Stimulated activated CD4-positive, alpha-beta T cell treated with anti-CD3 and anti-CD28 coated beads, Interleukin-2, amount 100 ng/mL, for 24 hours (primary cell): ENCODE results near the gene MTX1.
"Not testable (repeated sequence)": the region's sequence is repeated elsewhere in the genome, so short reads cannot be mapped to it uniquely, and the experiment has no call there.

Experiments used
- DNase-seq, 2 donors: peaks; one replicate each; pipeline ENCODE4 v3.0.0-alpha.2; 2020

Gene MTX1

DNA sequence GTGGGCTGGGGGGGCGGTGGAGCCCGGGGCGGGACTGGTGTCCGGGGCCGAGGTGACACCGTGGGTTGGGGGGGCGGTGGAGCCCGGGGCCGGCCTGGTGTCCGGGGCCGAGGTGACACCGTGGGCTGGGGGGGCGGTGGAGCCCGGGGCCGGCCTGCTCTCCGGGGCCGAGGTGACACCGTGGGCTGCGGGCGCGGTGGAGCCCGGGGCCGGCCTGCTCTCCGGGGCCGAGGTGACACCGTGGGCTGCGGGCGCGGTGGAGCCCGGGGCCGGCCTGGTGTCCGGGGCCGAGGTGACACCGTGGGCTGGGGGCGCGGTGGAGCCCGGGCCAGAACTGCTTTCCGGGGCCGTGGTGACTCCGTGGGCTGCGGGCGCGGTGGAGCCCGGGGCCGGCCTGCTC is 18.6 kb upstream of the MTX1 start:
- not testable (repeated sequence) for DNase-seq

- DNase-seq, result no peak
These were observed 16.6 kb upstream of the MTX1 start for GRCh38 chr1:155191904-155192303.

- DNase-seq, result no peak
These were observed 15.9 kb upstream of the MTX1 start for GRCh38 chr1:155192346-155193274.

- DNase-seq, result peak; percentile 82 to 88
These were observed 15.1 kb upstream of the MTX1 start for GRCh38 chr1:155193275-155193990.

DNA sequence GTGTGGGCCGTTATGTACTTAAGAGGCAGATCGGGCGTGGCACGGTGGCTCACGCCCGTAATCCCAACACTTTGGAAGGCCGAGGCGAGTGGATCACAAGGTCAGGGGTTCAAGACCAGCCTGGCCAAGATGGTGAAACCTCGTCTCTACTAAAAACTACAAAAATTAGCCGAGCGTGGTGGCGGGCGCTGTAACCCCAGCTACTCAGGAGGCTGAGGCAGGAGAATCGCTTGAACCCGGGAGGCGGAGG is 14.6 kb upstream of the MTX1 start:
- not testable (repeated sequence) for DNase-seq

DNA sequence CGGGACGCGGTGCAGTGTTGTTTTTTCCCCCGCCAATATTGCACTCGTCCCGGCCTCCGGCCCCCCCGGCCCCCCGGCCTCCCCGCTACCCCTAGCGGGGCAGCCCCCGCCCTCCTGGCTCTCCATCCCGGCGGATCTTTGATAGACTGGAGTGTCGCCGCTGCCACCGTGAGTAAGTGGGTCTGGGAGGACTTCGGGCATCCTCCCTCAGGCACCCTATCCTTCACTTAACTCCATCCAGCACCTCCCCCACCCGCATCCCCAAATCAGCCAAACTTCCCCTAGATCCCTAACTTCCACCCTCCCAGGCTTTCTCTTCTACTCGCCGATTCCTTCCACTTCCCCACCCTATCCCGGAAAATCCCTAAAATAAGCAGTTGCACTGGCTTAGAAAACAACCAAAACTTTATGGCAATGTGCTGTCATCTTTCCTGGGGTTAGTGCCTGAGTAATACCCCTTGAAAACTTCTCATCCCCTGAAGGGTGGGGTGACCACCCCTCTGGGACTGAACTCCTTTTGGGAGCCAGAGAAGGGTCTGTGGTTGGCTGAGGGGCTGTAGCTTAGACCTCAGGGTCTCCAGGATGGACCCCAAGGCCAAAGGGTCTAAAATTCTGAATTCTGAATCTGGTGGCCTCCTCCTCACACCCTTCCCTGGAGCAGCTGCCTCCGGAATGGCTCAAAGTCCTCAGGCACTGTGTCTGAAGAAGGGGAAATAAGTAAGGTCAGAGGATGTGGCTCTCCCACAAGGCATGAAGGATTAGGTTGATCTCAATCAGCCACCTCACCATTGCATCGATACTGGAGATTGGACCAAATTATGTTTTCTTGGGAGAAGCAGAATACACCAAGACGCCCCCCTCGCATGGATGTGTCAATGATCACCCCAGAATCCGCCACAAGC is 13.0 kb upstream of the MTX1 start:
- no peak for DNase-seq

DNA sequence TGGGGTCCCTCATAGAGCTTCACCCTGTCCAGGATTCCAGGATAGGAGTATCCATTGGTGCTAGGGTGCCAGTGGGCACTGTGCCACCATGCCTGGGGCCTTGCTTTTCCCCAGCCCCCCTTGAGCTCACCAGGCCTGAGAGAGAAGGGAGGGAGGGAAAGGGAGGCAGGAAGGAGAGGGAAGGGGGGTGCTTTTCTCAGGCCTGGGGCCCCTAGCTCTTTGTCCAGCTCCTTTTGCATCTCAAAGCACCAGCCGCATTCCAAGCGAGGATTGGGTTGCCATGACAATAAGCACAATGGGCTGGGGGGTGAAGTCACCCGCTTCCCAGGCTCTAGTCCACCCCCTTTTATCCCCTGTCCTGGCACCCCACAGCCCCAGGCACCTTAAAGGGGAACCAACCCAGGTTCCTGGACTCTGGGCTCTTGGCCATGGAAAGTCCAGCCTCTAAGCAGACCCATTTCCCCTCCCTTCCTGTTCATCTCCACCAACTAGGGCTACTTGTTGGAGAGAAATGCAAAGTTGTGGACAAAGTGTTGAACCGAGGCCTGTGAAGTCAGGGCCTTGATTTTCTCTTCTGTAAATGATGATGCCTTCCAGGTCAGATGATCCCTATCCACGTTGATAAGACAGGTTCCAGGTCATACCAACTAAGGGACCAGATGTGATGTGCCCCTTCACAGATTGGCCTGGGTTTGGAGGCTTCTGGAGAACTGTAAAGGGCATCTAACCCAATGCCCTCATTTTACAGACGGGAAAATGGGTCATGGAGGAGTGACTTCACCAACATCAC is 12.2 kb upstream of the MTX1 start:
- no peak for DNase-seq

DNA sequence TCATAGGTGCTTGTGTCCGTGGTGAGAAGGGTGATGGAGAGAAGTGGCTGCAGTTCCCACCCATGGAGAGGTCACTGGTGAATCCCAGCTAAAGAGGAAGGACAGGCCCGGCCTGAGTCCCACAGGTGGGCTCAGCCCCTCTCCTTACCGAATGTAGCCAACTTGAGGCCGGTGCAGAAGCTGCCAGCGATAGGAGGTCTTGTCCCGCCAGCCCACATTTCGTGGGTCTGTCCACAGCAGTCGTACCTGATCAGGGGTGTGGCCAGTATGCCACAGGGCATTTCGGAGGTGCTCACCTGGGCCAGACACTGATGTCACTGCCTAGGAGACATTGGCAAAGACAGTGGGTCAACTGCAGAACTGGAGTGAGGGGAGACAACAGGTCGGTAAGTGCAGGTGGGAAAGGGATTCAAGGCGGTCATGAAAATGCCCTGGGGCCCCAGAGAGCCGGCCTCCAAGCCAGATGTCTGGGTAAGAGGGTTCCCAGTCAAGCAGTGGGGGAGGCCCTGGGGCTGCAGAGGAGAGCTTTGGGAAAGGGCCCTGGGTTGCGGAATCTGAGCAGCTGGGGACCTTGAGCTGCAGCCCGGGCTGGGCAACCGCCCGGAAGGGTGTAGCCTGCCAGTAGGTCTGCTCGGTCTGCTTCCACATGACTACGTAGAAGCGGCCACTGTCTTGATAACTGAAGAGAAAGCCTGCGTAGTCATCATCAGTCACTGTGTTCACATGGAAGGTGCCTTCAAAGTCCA is 11.4 kb upstream of the MTX1 start:
- no peak for DNase-seq

DNA sequence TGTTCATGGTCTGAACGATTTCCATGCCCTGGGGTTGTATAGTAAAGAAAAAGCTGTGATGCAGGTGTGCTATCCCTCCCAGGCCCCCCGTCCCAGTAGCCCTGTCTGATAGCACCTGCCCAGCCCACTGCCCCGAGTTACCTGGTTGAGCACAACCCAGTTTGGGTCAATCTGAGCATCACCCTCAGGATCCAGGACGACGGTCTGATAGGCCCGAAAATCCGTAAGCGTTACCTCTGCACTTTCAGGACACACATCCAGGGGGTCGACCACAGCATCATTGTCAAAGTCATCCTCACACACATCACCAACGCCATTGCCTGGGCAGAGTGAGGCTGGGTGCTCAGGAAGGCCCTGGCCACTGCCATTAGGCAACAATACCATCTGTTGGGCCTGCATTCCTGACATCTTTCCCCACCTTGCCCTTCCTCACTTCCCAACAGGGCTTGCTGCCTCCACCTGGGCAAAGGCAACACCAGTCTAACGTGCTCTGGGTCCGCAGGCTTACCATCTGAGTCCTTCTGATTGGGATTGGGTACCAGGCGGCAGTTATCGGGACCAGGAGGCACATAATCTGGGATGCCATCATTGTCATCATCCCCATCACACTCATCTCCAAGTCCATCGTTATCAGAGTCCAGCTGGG is 10.5 kb upstream of the MTX1 start:
- DNase-seq, result no peak

GRCh38 chr1:155198547-155198906 is 10.0 kb upstream of the MTX1 start:
- no peak for DNase-seq

DNA sequence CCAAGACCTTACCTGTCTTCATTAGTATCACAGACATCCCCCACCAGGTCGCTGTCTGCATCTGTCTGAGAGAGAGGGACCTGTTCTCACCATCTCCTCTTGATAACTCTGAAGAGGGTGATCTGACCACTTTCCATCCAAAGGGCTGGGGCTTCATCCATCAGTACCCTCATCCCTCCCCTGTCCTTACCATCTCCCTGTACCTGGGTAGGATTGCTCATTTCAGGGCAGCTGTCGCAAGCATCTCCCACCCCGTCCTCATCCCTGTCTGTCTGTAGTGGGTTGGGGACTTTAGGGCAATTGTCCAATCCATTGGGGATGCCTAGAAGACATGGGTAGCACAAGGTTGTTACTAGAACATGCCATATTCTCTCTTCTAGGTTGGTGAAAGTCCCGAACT is 8.7 kb upstream of the MTX1 start:
- DNase-seq, result no peak

DNA sequence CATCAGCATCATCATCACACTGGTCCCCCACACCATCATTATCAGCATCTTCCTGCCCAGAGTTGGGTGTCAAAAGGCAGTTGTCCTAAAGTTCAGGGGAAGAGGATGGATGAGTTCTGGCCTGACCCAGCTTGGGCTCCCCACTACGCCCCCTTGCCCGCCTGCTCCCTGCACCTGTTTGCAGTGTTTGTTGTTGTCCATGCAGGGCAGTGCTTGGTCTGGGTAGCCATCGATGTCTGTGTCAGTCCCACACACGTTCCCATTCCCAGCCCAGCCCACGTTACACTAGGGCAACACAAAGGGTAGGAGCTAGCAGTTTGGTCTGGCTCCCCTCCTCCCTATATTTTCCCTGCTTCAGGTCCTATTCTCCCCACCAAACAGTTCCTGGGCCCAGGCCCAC is 7.6 kb upstream of the MTX1 start:
- no peak for DNase-seq

- DNase-seq, result no peak
These were observed 6.3 kb upstream of the MTX1 start for GRCh38 chr1:155202198-155202597.

DNA sequence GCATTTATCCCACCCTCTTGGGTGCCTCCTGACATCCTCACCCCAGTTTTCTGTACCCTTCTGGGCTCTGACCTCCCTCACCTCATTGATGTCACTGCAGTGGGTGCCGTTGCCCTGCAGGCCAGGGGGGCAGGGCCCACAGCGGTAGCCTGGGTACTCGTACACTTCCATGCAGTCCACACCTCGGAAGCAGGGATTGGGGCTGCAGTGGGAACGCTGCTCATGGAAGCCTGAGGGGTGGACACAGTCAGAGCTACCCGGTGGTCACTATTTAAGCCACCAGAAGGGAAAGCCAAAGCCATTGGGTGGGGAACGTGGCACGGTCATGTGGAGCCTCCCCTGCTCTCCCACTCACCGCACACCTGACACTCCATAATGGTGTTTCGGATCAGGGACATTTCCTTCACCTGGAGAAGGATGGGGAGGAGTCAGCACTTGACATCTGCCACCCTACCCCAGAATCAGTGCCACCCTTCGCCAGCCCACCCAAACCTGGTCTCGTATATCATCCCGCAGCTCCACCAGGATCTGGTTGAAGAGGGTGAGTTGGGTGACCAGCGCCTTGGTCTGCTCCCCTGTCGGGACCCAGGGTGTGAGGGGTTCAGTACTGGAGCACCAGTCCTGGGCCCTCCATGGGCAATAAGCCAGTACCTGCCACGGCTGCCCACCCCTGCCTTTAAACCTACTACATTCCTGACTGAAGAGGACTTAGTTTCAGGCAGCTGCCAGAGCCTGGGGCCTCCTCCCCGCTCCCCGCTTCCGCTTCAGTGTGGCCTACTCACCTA is 5.6 kb upstream of the MTX1 start:
- no peak for DNase-seq

DNA sequence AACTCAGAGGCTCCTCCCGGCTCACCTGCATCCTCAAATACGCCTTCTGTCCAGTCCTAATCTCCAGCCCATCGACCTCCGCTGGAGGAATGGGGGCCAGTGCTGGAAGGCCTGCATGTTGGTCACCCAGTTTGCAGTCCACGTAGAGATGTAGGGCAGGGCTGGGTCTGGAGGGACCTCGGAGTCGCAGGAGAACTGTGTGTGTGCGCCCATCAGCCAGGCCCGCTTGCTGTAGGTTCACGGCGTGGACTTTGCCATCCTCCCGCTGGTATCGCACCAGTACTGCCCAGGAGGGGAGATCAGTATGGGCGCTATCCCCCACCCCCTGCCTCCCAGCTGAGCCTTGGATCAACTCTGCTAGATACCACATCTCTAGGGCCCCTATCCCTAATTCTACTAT is 3.5 kb upstream of the MTX1 start:
- DNase-seq, result no peak

DNA sequence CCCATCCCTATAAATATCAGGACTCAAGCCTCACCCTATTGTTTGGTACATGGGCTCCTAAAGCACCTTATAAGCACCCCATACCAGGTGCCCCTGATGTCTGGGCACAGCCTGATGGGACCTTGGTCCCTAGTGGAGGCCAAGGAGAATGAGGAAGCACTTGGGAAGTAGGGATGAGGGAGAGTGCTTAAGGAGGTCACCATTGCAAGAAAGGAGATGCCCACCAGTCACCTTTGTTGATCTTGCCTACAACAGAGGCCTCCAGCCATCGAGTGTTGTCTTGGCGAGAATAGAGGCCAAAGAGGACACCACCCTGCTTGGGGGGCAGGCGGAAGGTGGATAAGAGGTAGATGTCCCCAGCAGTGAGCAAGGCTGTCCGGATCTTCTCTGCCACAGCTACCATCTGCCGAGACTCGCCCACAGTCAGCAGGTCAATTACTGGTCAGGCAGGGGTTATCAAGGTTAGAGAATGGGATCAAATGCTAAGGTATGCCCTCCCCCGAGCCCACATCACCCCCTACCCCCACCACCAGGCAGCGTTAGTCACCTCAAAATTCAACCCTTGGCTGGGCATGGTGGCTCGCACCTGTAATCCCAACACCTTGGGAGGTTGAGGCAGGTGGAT is 2.4 kb upstream of the MTX1 start:
- DNase-seq, result no peak

- peak; percentile 95 for DNase-seq
These were observed 1.3 kb upstream of the MTX1 start for GRCh38 chr1:155206891-155207805.

GRCh38 chr1:155207806-155208540 is 522 bp upstream of the MTX1 start, which contains the start of gene THBS3:
Gene THBS3 (minus strand): TSS chr1:155207897. CDS start chr1:155207876, 21 bp downstream.
- DNase-seq, result no peak
